ENCODE measurements around the gene PPIL1. TPM values are rescaled to one million over a fixed set of nuclear protein-coding genes. Genes with fewer than 3 reads are reported as not detected.
"Not testable (repeated sequence)": the region's sequence is repeated elsewhere in the genome, so short reads cannot be mapped to it uniquely, and the experiment has no call there.

Gene PPIL1
- total RNA-seq, 2 donors from 2014 or later, result 10.1 to 12.6 TPM

DNA sequence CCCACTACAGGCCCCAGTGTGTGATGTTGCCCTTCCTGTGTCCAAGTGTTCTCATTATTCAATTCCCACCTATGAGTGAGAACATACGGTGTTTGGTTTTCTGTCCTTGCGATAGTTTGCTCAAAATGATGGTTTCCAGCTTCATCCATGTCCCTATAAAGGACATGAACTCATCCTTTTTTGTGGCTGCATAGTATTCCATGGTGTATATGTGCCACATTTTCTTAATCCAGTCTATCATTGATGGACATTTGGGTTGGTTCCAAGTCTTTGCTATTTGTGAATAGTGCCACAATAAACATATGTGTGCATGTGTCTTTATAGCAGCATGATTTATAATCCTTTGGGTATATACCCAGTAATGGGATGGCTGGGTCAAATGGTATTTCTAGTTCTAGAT lies 16.6 kb upstream of the PPIL1 start:
- DNase-seq; intact Hi-C loops (cut with DNase I, micrococcal nuclease); ATAC-seq: not testable (repeated sequence)

DNA sequence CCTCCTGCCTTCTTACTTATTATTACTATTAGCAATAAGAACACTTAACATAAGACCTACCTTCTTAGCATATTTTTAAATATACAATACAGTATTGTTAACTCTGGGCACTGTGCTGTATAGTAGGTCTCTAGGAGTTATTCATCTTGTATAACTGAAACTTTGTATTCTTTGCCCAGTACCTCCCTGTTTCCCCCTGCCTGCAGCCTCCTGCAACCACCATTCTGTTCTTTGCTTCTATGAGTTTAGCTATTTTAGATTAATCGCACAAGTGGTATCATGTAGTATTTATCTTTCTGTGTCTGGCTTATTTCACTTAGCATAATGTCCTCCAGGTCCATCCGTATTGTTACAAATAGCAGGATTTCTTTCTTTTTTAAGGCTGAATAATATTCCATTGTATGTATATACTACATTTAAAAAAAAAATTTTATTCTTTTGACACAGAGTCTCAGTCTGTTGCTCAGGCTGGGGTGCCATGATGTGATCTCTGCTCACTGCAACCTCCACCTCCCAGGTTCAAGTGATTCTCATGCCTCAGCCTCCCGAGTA lies 15.6 kb upstream of the PPIL1 start:
- ATAC-seq (no peak), DNase-seq (no peak)
- intact Hi-C loops (cut with DNase I, micrococcal nuclease), result no loop called here

DNA sequence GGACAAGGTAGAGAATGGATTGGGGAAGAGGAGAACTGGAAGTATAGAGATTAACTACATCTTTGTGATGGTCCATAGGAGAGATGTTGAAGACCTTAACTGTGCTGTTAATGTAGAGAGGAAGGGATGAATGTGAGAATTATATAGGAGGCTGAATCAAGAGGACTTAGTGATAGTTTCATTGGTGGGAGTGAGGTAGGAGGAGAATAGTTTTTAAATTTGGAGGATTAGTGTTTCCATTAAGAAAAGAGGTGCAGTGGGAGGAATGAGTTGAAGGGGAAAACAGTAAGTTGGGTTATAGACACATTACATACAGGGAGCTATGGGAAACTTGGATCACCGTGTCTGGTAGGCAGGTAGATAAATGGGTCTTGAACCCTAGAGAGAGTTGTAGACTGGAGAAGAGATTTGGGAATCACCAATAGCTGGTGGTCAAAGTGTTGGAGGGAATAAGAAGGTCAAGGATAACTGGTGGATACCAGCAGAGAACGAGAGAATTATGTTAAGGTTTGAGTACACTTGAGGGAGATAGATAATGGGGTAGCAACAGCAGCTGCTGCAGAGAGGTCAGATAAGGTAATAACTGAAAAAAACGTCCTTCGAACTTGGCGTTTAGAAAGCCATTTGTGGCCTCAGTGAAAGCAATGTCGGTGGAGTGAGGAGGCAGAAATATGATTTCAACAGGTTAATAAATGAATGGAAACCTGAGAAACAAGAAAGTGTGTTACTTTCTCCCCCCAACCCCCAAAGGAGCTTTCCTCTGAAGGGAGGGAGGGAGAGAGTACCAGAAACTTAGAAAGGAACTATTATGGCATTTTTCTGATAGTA lies 14.3 kb upstream of the PPIL1 start:
- no peak for ATAC-seq
- DNase-seq, result no peak
- intact Hi-C loops (cut with DNase I, micrococcal nuclease), result loop anchor here in 1 of 2 donors (10.0 kb wide), 1 partner anchor 96 kb away; the partner anchor contains the start of gene MTCH1

DNA sequence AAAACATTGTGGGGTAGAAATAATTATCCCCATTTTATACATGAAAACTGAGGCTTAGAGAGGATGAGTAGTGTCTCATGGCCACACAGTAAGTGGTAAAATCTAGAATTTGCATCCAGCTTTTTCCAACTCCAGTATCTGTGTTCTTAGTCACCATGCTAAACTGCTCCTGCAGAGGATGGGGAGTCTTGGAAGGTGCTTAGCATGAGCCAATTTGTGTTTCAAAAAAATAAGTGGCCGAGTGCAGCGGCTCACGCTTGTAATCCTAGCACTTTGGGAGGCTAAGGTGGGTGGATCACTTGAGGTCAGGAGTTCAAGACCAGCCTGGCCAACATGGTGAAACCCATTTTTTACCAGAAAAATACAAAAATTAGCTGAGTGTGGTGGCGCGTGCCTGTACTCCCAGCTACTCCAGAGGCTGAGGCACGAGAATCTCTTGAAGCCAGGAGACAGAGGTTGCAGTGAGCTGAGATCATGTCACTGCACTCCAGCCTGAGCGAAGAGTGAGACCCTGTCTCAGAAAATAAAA lies 13.6 kb upstream of the PPIL1 start:
- ATAC-seq (no peak), DNase-seq (no peak)
- intact Hi-C loops (cut with DNase I, micrococcal nuclease), result loop anchor here in 1 of 2 donors (10.0 kb wide), 1 partner anchor 97 kb away; the partner anchor contains the start of gene MTCH1

DNA sequence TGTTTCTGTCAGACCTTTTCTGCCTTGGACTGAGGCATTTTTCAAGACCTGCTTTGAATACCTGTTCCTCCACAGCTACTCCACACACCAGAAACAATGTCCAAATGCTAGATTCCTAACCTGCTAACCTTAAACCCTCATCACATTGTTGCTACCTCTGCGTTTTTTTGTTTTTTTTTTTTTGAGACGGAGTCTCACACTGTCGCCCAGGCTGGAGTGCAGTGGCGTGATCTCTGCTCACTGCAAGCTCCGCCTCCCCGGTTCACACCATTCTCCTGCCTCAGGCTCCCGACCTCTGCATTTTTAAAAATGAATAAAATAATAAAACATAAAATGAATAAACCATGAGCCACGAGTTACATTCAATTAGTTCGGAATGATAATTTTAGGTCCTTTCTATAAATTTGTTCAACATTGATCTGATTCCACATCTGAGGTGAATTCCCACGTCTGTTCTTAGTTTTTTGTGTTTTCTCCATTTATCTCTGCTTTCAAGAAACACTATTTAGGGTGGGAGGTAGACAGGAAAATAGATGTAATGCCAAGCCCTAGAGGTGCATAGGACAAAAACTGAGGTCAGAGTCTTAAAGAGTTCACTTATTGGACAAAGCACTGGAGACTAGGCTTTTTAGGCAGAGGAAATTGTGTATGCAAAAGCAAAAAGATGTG lies 12.5 kb upstream of the PPIL1 start:
- ATAC-seq, result no peak
- DNase-seq, result no peak
- intact Hi-C loops (cut with DNase I, micrococcal nuclease), result loop anchor here in 1 of 2 donors (10.0 kb wide), 1 partner anchor 98 kb away; the partner anchor contains the start of gene MTCH1

GRCh38 chr6:36885461-36886401 lies 11.1 kb upstream of the PPIL1 start, which contains the start of gene C6orf89:
Gene C6orf89, plus strand, starts transcription at chr6:36885952. Its CDS starts 13,493 bp downstream, at chr6:36899445.
- ATAC-seq, result peak; percentile 100
- DNase-seq, result peak; percentile 98 to 99
- intact Hi-C loops (cut with DNase I, micrococcal nuclease), result loop anchor here in 1 of 2 donors (10.0 kb wide), 1 partner anchor 99 kb away; the partner anchor contains the start of gene MTCH1

GRCh38 chr6:36884610-36885009 lies 10.0 kb upstream of the PPIL1 start:
- intact Hi-C loops (cut with DNase I, micrococcal nuclease), result loop anchor here in 1 of 2 donors (10.0 kb wide), 1 partner anchor 100 kb away; the partner anchor contains the start of gene MTCH1
- no peak for DNase-seq
- no peak for ATAC-seq

DNA sequence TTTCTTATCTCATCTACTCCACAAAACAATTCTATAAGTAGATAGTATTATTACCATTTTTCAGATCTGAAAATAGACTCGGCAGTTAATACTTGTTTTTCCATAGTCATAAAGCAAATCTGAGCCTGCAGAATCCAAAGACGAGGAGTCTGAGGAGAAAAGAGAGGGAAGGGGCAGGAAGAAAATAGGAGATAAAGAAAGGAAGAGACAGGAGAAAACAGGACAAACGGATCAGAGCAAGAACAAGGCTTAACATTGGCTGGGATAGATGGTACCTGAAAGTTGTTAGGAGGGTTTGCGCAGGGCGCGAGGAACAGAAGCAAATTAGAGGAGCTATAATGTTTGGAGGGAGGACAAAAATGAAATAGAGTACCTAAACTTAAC lies 639 bp upstream of the PPIL1 start:
- intact Hi-C loops (cut with DNase I, micrococcal nuclease), result no loop called here
- no peak for DNase-seq
- ATAC-seq, result peak; percentile 28

GRCh38 chr6:36873612-36874442 lies 776 bp downstream of the PPIL1 start:
- ATAC-seq (peak; percentile 5), DNase-seq (peak in 1 of 2 donors; percentile 36)

GRCh38 chr6:36873115-36873514 lies 1.5 kb downstream of the PPIL1 start:
- ATAC-seq (no peak), DNase-seq (no peak)
- intact Hi-C loops (cut with DNase I, micrococcal nuclease), result no loop called here

More at GRCh38 chr6:36873612-36874442, 776 bp downstream of the PPIL1 start:
- intact Hi-C loops (cut with DNase I, micrococcal nuclease), result no loop called here

GRCh38 chr6:36871686-36872085 lies 2.9 kb downstream of the PPIL1 start:
- no peak for DNase-seq
- no peak for ATAC-seq

DNA sequence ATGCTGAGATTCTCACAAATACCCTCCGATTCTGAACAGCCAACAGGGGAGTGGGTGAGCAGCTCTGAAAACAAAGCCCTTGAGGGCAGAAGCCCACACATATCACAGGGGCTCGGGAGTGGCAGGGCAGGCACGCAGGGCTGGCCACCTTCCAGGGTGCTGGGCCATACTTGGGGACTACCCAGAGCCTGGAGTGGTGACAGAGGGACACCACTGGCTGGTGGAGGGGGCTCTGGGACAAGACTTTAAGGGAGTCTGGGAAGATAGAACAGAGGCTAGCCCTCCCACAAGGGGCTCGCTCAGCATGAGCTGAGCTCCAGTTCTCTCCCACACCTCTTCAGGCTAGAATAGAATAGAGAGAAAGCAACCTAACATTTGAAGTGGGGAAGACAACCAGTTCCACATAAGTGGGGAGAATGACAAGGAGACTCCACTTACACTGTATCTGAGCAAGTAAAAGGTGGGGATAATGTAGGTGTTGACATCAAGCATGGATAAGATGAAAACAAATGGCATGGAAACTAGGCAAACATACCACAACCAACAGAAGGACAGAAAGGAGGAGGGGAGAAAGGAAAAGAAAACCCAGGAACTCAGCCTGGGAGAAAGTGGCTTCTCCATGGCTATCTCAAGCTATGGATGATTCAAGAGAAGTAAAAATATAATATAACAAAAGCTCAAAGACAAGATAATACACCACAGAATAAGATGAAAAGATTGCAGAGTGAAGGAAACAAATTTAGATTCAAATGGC lies 7.0 kb downstream of the PPIL1 start:
- intact Hi-C loops (cut with DNase I, micrococcal nuclease), result no loop called here
- ATAC-seq (no peak), DNase-seq (no peak)

More at GRCh38 chr6:36871686-36872085, 2.9 kb downstream of the PPIL1 start:
- intact Hi-C loops (cut with DNase I, micrococcal nuclease), result no loop called here

GRCh38 chr6:36865835-36866234 lies 8.8 kb downstream of the PPIL1 start:
- no peak for ATAC-seq
- DNase-seq, result no peak
- intact Hi-C loops (cut with DNase I, micrococcal nuclease), result no loop called here

DNA sequence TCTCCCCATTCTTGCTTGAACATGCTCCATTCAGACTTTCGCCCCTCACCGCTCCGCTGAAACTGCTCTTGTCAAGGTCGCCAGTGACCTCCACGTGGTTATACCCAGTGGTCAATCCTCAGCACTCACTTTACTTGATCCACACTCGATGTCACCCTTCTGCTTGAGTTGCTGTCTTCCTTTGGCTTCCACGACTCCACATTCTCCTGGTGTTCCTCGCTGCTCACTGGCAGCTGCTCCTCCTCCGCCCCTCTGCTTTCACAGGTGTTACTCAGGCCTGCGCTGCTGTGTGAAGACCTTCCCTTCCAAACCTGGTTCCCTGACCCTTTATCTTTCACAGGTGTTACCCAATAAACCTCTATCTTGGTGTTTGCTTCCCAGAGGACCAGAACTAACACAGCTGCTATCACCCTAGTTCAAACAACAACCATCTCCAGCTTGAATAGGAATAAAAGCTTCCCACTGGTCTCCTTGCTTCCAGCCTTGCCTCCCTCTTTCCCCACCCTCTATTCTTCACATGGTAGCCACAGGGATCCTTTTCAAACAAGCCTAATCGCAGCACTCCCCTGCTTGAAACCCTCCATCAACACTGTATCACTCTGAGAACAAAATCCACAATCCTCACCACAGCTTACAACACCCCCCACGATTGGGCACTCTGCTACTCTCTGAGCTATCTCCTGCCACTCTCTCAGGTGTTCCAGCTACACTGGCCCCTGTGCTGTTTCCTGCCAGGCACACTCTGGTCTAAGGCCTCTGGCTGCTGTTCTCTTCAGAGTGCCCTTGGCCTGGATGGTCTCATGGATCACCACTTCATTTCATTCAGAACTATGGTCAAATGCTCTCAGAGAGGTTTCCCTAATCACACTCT lies 10.7 kb downstream of the PPIL1 start:
- intact Hi-C loops (cut with DNase I, micrococcal nuclease), result no loop called here
- DNase-seq (no peak), ATAC-seq (no peak)

GRCh38 chr6:36862848-36863382 lies 11.7 kb downstream of the PPIL1 start:
- no peak for ATAC-seq
- intact Hi-C loops (cut with DNase I, micrococcal nuclease), result no loop called here
- no peak for DNase-seq
